WTC11 (cell line): ENCODE results near the gene CLCN7. TPM values are rescaled to one million over a fixed set of nuclear protein-coding genes. Genes with fewer than 3 reads are reported as not detected.

ENCODE experiments used
- ATAC-seq: fragments of 200-7000 bp; cut with Tn5 transposase; 2 replicates; pipeline ENCODE4 v1.10.0; 2021; ENCODE audit warnings: mild to moderate bottlenecking, moderate library complexity
- CTCF ChIA-PET: fragments of 300-600 bp; sonication (Branson Sonifier 250); formaldehyde crosslinking; loops from one replicate; lab custom pipeline; 2021; ENCODE audit warnings: antibody characterized with exemption; lab: Charles Lee
- POLR2A ChIA-PET: fragments of 350-600 bp; sonication (Branson Sonifier 250); formaldehyde crosslinking; loops from one replicate; lab custom pipeline; 2021; ENCODE audit warnings: antibody characterized with exemption; lab: Charles Lee
- DNase-seq: peaks from one replicate; pipeline ENCODE4 v3.0.0; 2021; ENCODE audit warnings: low spot score
- H3K27ac Mint-ChIP-seq: 2 replicates; pipeline ENCODE4 v1.8.0; 2021; ENCODE audit warnings: mixed read lengths
- H3K27me3 Mint-ChIP-seq: 2 replicates; pipeline ENCODE4 v1.8.0; 2021; ENCODE audit warnings: low read depth, mild to moderate bottlenecking, moderate library complexity, mixed read lengths
- H3K36me3 Mint-ChIP-seq: 2 replicates; pipeline ENCODE4 v1.8.0; 2021; ENCODE audit warnings: mixed read lengths
- H3K4me1 Mint-ChIP-seq: 2 replicates; pipeline ENCODE4 v1.8.0; 2022; ENCODE audit warnings: mixed read lengths
- H3K4me3 Mint-ChIP-seq: 2 replicates; pipeline ENCODE4 v1.8.0; 2021; ENCODE audit warnings: mild to moderate bottlenecking, moderate library complexity, mixed read lengths
- H3K9me3 Mint-ChIP-seq: 2 replicates; pipeline ENCODE4 v1.8.0; 2021; ENCODE audit warnings: mixed read lengths
- ELF4 ChIP-seq: sonication (generic); formaldehyde crosslinking; IDR thresholded peaks from 2 replicates; pipeline ENCODE4 v1.8.1; 2022; ENCODE audit warnings: low read depth, mild to moderate bottlenecking, moderate library complexity, missing genetic modification reagents
- FOXP1 ChIP-seq: sonication (generic); formaldehyde crosslinking; IDR thresholded peaks from 2 replicates; pipeline ENCODE4 v1.8.0; 2022; ENCODE audit warnings: missing genetic modification reagents, mild to moderate bottlenecking, moderate library complexity, borderline replicate concordance
- FOXP4 ChIP-seq: sonication (generic); formaldehyde crosslinking; IDR thresholded peaks from 2 replicates; pipeline ENCODE4 v1.8.0; 2022; ENCODE audit warnings: mild to moderate bottlenecking, missing genetic modification reagents
- GRHL2 ChIP-seq: fragments of 250-450 bp; sonication (Bioruptor Pico); IDR thresholded peaks from 2 replicates; pipeline ENCODE4 v1.8.0; 2022; ENCODE audit warnings: mild to moderate bottlenecking, moderate library complexity; ENCODE audit not compliant: insufficient replicate concordance, severe bottlenecking
- JUN ChIP-seq: sonication (generic); formaldehyde crosslinking; IDR thresholded peaks from 2 replicates; pipeline ENCODE4 v1.8.0; 2023; ENCODE audit warnings: mild to moderate bottlenecking, missing genetic modification reagents
- KAT7 ChIP-seq: sonication (generic); formaldehyde crosslinking; IDR thresholded peaks from 2 replicates; pipeline ENCODE4 v1.8.1; 2023; ENCODE audit warnings: missing genetic modification reagents, mild to moderate bottlenecking, borderline replicate concordance
- NR3C1 ChIP-seq: sonication (generic); formaldehyde crosslinking; conservative IDR thresholded peaks from 2 replicates; pipeline ENCODE4 v1.8.1; 2023; ENCODE audit warnings: low read depth, mild to moderate bottlenecking, missing genetic modification reagents
- RELA ChIP-seq: sonication (generic); formaldehyde crosslinking; IDR thresholded peaks from 2 replicates; pipeline ENCODE4 v1.8.1; 2022; ENCODE audit warnings: missing genetic modification reagents, mild to moderate bottlenecking, borderline replicate concordance
- SMAD3 ChIP-seq: sonication (generic); formaldehyde crosslinking; IDR thresholded peaks from 2 replicates; pipeline ENCODE4 v1.8.0; 2022; ENCODE audit warnings: missing genetic modification reagents, mild to moderate bottlenecking, borderline replicate concordance
- SOX15 ChIP-seq: fragments of 250-450 bp; sonication (Bioruptor Pico); IDR thresholded peaks from 2 replicates; pipeline ENCODE4 v1.9.0; 2021; ENCODE audit warnings: mild to moderate bottlenecking
- TCF7 ChIP-seq: sonication (generic); formaldehyde crosslinking; IDR thresholded peaks from 2 replicates; pipeline ENCODE4 v1.8.0; 2022; ENCODE audit warnings: mild to moderate bottlenecking, low read depth, missing genetic modification reagents, moderate library complexity
- TEAD1 ChIP-seq: sonication (generic); formaldehyde crosslinking; IDR thresholded peaks from 2 replicates; pipeline ENCODE4 v1.8.0; 2022; ENCODE audit warnings: mild to moderate bottlenecking, missing genetic modification reagents
- ZNF219 ChIP-seq: sonication (generic); formaldehyde crosslinking; IDR thresholded peaks from 2 replicates; pipeline ENCODE4 v1.8.0; 2023; ENCODE audit warnings: missing genetic modification reagents, mild to moderate bottlenecking, borderline replicate concordance
- total RNA-seq: library from RNA; stranded (reverse); gene quantifications from 3 replicates; pipeline ENCODE4 v1.2.3, GENCODE V29; 2021
- TF ChIP-seq, protein P1 (sequence below): sonication (generic); formaldehyde crosslinking; IDR thresholded peaks from 2 replicates; pipeline ENCODE4 v1.8.1; 2023; ENCODE audit warnings: mild to moderate bottlenecking, missing genetic modification reagents, moderate library complexity
- TF ChIP-seq, protein P2 (sequence below): sonication (generic); formaldehyde crosslinking; IDR thresholded peaks from 2 replicates; pipeline ENCODE4 v1.8.1; 2023; ENCODE audit warnings: mild to moderate bottlenecking, missing genetic modification reagents, borderline replicate concordance
- TF ChIP-seq, protein P3 (sequence below): fragments of 250-450 bp; sonication (Bioruptor Pico); IDR thresholded peaks from 2 replicates; pipeline ENCODE4 v1.9.0; 2021; ENCODE audit warnings: mild to moderate bottlenecking
- TF ChIP-seq, protein P4 (sequence below): sonication (generic); formaldehyde crosslinking; IDR thresholded peaks from 2 replicates; pipeline ENCODE4 v1.8.1; 2022; ENCODE audit warnings: low read depth, mild to moderate bottlenecking, moderate library complexity, missing genetic modification reagents, borderline replicate concordance
- TF ChIP-seq, protein P5 (sequence below): sonication (generic); formaldehyde crosslinking; IDR thresholded peaks from 2 replicates; pipeline ENCODE4 v1.8.0; 2022; ENCODE audit warnings: mild to moderate bottlenecking, missing genetic modification reagents

Gene CLCN7
- total RNA-seq, 1 experiment from 2014 or later: 94.1 TPM

DNA sequence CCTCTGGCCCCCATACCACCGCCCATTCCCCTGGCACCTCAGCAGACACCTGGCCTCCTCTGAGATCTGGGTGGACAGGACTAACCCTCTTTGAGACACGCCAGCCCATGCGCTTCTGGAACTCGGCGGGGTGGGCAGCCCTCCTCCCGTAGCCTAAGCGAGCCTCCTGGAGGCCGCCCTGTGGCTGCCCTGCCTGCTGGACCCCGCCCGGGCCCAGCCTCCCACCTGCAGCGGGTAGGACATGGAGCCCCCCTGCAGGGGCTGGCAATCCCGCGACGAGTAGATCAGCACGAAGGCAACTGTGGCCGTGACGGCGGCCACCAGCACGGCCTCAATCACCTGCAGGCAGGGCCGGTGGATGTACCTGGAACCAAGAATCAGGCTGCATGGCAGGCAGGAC lies 22.3 kb downstream of the CLCN7 start (continued):
- TF ChIP-seq FOXP4 (CRISPR knock-in tag) (no peak), ELF4 (no peak)

DNA sequence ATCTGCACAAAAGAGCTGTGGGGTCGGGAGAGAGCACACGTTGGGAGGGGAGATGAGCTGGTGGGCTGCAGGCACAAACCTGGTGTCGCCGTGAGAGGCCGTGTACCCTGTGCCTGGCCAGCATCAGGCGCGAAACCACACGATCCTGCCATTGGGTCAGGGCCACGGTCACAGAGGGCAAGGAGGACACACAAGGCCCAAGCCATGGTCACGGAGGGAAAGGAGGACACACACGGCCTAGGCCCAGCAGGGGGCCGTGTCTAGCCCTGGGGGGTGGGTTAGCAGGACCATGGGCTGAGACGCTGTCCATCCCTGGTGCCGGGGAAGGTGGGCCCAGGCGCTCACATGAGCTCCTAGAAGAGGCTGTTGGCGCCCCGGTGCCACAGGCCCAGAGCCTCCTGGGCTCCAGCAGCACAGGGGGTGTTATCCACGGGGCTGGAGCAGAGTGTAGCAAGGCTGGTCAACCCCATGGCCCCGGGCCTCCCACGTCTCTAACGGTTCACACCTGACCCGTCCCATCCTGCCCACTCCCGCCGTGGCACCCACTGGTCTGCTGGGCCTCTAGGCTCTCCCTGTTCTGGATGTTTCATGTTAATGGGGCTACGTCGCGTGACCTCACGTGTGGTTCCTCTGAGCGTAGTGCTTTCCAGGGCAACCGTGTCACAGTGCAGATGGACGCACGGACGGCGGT lies 23.0 kb downstream of the CLCN7 start:
- Mint-ChIP-seq H3K27me3 (no peaks in the 10 kb centered on the region), H3K4me1 (no peaks in the 10 kb centered on the region), H3K27ac (no peak overlapping the region), H3K36me3 (peaks cover 6% of the 10 kb centered on the region; the same call in 1 of the 2 replicates), H3K4me3 (no peak overlapping the region), H3K9me3 (no peaks in the 10 kb centered on the region)
- no peak for ATAC-seq
- no peak for DNase-seq
- ChIA-PET POLR2A (no interaction called here), CTCF (no interaction called here)
- TF ChIP-seq, protein P1, sequence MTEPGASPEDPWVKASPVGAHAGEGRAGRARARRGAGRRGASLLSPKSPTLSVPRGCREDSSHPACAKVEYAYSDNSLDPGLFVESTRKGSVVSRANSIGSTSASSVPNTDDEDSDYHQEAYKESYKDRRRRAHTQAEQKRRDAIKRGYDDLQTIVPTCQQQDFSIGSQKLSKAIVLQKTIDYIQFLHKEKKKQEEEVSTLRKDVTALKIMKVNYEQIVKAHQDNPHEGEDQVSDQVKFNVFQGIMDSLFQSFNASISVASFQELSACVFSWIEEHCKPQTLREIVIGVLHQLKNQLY (CRISPR knock-in tag): no peak
- no peak for TF ChIP-seq RELA (CRISPR knock-in tag)
- TF ChIP-seq GRHL2: no peak
- TF ChIP-seq, protein P2, sequence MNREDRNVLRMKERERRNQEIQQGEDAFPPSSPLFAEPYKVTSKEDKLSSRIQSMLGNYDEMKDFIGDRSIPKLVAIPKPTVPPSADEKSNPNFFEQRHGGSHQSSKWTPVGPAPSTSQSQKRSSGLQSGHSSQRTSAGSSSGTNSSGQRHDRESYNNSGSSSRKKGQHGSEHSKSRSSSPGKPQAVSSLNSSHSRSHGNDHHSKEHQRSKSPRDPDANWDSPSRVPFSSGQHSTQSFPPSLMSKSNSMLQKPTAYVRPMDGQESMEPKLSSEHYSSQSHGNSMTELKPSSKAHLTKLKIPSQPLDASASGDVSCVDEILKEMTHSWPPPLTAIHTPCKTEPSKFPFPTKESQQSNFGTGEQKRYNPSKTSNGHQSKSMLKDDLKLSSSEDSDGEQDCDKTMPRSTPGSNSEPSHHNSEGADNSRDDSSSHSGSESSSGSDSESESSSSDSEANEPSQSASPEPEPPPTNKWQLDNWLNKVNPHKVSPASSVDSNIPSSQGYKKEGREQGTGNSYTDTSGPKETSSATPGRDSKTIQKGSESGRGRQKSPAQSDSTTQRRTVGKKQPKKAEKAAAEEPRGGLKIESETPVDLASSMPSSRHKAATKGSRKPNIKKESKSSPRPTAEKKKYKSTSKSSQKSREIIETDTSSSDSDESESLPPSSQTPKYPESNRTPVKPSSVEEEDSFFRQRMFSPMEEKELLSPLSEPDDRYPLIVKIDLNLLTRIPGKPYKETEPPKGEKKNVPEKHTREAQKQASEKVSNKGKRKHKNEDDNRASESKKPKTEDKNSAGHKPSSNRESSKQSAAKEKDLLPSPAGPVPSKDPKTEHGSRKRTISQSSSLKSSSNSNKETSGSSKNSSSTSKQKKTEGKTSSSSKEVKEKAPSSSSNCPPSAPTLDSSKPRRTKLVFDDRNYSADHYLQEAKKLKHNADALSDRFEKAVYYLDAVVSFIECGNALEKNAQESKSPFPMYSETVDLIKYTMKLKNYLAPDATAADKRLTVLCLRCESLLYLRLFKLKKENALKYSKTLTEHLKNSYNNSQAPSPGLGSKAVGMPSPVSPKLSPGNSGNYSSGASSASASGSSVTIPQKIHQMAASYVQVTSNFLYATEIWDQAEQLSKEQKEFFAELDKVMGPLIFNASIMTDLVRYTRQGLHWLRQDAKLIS (CRISPR knock-in tag): no peak
- TF ChIP-seq ELF4: no peak
- TF ChIP-seq, protein P3, sequence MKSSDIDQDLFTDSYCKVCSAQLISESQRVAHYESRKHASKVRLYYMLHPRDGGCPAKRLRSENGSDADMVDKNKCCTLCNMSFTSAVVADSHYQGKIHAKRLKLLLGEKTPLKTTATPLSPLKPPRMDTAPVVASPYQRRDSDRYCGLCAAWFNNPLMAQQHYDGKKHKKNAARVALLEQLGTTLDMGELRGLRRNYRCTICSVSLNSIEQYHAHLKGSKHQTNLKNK (CRISPR knock-in tag): no peak
- TF ChIP-seq TEAD1 (CRISPR knock-in tag): no peak
- TF ChIP-seq TCF7 (CRISPR knock-in tag): no peak
- no peak for TF ChIP-seq FOXP1 (CRISPR knock-in tag)
- no peak for TF ChIP-seq KAT7 (CRISPR knock-in tag)
- TF ChIP-seq, protein P4, sequence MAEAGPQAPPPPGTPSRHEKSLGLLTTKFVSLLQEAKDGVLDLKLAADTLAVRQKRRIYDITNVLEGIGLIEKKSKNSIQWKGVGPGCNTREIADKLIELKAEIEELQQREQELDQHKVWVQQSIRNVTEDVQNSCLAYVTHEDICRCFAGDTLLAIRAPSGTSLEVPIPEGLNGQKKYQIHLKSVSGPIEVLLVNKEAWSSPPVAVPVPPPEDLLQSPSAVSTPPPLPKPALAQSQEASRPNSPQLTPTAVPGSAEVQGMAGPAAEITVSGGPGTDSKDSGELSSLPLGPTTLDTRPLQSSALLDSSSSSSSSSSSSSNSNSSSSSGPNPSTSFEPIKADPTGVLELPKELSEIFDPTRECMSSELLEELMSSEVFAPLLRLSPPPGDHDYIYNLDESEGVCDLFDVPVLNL (CRISPR knock-in tag): no peak
- TF ChIP-seq JUN (CRISPR knock-in tag): no peak
- no peak for TF ChIP-seq SOX15 (CRISPR knock-in tag)
- TF ChIP-seq NR3C1 (CRISPR knock-in tag): no peak
- no peak for TF ChIP-seq ZNF219
- no peak for TF ChIP-seq SMAD3 (CRISPR knock-in tag)
- TF ChIP-seq, protein P5, sequence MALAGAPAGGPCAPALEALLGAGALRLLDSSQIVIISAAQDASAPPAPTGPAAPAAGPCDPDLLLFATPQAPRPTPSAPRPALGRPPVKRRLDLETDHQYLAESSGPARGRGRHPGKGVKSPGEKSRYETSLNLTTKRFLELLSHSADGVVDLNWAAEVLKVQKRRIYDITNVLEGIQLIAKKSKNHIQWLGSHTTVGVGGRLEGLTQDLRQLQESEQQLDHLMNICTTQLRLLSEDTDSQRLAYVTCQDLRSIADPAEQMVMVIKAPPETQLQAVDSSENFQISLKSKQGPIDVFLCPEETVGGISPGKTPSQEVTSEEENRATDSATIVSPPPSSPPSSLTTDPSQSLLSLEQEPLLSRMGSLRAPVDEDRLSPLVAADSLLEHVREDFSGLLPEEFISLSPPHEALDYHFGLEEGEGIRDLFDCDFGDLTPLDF (CRISPR knock-in tag): no peak
